GM21576 (cell line): ENCODE data around the gene ATP1B4.

Experiments used
- ATAC-seq: cut with Tn5 transposase; IDR thresholded peaks from one replicate; pipeline ENCODE4 v1.9.1; 2021; ENCODE audit warnings: mild to moderate bottlenecking, moderate library complexity; ENCODE audit not compliant: unreplicated experiment

Gene ATP1B4

DNA sequence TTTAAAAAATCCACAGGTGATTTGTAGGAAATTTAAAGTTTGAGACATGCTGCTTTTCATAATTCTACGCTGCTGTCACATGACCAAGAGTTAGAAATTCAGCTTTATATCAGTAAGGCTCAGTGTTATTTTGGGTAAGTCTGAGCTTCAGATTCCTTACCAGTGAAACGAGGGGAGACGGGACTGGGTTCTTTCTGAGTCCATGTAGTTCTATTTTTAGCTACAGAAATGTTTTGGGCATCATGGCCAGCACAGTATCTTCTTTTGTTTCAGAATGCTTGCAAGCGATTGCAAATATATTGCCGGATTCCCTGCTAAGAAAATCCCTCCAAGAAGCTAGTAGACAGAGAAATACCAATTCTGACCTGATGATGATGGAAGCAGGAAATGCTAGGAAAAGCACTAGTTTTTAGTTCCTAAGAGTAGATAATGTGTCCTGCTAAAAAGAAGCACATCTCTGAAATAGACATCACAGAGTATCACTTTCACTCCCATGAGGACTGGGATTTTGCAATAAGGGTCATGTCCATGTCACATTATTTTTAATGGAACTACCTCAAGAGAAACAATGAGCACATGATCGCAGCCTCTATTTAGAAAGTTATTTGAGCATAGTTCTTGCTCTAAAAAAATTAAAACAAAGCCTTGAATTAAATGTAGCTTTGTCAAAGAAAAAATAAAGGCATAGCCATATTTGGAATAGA lies 10.9 kb downstream of the ATP1B4 start:
- ATAC-seq, result no peak

- no peak for ATAC-seq
These were observed 15.3 kb downstream of the ATP1B4 start for GRCh38 chrX:120377179-120377578.

- ATAC-seq, result no peak
These were observed 15.8 kb downstream of the ATP1B4 start for GRCh38 chrX:120377715-120378114.

DNA sequence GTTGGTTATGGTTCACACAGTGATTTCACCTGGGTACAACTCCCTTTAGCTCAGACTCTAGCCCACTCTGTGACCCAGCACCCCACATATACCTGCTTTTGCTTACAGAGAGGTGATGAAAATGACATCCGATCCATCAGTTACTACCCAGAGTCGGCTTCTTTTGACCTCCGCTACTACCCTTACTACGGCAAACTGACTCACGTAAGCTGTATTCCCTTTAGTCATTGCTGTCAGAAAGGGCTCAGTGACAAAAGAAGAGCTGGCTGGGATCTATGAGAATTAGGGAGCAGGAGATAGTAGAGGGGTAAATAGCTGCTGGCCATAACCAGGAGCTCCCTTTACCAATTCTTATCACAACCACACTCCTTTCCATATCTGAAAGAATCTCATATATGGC lies 16.7 kb downstream of the ATP1B4 start:
- ATAC-seq, result no peak

GRCh38 chrX:120379937-120380681 lies 18.2 kb downstream of the ATP1B4 start:
- ATAC-seq, result no peak

- no peak for ATAC-seq
These were observed 18.8 kb downstream of the ATP1B4 start for GRCh38 chrX:120380699-120381098.

GRCh38 chrX:120401301-120401700 lies 39.4 kb downstream of the ATP1B4 start:
- no peak for ATAC-seq

DNA sequence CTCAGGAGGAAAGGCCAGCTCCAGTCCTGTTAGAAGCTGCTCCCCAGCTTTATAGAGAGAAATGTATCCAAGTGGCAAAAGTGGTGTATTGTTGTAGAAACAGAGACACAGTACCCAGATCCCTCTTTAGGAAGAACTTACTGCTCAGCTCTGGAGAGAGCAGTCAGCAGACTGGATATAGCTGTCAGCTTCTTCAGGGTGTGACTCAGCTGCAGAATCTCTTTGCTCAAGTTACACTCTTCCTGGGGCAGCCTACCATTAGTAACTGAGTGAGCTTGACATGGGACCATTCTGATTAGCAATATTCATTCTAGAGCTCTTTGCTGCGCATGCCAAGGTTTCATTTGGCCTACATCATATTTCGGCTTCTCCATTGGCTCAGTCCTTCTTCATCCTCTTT lies 40.5 kb downstream of the ATP1B4 start:
- ATAC-seq, result no peak

DNA sequence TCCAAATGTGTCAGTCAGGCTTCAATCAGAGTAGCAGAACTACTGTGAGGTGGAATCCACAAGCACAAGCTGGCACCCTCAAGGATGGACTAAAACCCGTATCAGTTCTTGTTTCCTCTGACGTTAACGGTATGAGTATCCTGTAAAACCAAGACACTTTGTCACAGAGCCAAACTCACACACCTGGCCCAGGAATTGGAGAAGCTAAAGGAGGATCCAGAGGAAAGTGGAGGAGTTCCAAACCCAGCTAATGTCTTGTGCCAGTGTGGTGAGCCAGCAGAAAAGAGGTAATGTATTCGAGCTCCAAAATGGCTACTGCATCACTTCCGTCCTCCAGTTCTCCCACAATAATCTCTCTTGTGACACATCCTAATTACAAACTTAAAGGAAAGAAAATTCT lies 44.7 kb downstream of the ATP1B4 start:
- no peak for ATAC-seq

DNA sequence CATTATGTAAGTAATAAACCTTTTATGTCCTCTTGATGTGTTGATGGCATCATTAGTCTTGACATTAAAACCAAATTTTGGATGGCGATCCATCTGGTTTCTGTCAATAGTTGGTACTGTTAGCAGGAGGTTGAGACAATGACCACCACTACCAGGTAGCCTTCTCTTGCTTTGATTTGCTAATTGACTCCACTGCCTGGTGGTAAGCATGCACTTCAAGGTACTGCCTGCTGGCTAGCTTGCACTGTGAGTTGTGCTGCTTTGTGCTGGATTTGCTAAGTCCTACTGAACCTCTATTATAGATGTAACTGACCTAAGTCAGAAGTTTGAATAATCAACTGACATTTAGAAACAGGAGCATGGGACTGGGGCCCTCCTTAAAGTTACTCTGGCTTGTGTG lies 46.3 kb downstream of the ATP1B4 start:
- ATAC-seq, result no peak

GRCh38 chrX:120419463-120419862 lies 57.6 kb downstream of the ATP1B4 start:
- no peak for ATAC-seq

DNA sequence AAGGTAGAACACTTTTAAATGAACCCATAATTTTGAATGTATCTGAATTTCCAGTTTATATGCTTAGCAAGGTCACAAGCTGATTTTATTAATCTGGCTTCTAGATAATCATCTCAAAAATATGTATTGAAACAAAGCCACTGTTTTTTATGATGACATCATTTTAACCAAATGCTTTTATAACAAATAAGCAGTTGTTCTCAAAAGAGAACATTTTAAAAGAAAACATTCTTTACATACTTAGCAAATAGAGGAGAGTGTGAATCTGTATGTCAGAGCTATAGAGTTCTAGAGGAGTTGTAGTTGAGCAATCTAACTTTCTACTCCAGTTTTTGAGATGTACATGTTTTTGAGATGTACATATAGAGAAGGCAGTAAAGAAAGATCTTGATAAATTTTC lies 64.7 kb downstream of the ATP1B4 start:
- ATAC-seq, result no peak

- ATAC-seq, result no peak
These were observed 66.4 kb downstream of the ATP1B4 start for GRCh38 chrX:120428309-120428708.

DNA sequence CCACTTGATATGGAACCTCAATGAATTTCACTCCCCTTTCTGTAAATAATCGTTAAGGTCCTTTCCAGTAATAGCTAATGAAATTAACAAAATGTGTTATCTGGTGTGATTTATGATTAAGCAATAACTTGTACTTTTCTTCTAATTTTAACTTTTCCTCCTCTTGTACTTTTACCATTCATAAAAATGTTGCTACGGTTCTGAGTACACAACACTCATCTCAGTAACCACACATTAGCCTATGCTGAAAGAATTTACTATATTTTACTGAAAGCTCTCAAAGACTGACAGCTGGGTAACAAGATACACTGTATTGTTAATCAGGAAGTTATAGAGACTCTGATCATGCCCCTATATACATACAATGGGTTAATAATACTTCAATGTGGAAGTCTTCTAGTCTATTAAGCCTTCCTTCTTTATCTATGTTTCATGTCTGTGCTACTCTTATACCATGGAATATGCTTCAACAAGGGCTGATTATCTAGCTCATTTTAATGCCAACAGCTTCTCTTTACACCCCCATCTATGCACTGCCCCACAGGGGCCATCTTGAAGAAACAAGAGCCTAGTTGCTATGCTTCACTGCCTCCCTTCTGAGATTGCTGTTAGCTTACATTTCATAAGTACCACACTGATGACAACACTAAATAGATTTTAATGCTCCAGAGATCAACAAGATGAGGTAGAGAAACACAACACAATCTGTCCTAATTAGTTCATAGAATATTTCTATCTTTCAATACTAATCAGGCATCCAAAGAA lies 68.1 kb downstream of the ATP1B4 start:
- ATAC-seq, result no peak
